ENCODE data around the gene BACH2. TPM values are rescaled to one million over a fixed set of nuclear protein-coding genes. Genes with fewer than 3 reads are reported as not detected.

The BACH2 gene
- total RNA-seq, 1 donor from 2014 or later = 2.1 TPM

DNA sequence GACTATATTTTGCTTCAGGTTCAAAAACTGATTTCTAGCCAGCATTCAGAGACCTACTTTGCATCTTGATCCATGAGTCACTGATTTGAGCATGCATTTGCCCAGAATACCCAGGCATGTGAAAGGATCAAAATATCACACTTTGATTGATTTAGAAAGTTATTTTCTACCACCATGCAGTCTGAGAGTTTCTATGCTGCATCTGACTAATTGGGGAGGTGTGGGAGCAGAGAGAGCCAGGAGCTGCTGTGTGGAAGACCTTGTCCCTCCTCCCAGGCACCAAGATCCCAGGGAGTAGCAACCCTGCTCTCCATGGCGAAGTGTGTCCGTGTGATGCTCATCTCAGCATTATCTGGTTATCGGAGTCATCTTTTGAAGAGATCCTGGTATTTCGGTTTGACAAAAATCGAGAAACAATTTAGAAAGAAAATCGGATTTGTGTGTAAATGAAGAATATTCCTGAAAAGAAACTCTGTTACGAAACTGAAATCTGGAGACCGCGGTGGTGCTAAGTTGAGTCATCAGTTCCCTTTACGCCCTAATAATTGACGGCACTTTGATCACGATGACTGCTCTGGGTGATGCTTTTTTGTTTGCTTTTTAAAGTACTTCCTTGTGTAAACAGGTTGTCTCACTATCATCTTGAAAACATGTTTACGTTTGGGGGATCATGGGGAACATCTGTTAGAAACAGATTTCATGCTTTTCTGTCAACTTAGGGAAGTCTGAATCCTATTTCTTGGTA, 193.4 kb downstream of the BACH2 start:
- Histone ChIP-seq H3K27me3 (ENCODE audit: control insufficient read depth, insufficient read depth, low read length) (no peaks in the 10 kb centered on the region), H3K36me3 (ENCODE audit: control insufficient read depth, insufficient read depth, low read length) (no peaks in the 10 kb centered on the region), H3K4me3 (ENCODE audit: low read depth, low read length) (no peak overlapping the region)
- FAIRE-seq (peak; percentile 32), DNase-seq (ENCODE audit: low read depth) (peak; percentile 90)
- TF ChIP-seq, protein P1, sequence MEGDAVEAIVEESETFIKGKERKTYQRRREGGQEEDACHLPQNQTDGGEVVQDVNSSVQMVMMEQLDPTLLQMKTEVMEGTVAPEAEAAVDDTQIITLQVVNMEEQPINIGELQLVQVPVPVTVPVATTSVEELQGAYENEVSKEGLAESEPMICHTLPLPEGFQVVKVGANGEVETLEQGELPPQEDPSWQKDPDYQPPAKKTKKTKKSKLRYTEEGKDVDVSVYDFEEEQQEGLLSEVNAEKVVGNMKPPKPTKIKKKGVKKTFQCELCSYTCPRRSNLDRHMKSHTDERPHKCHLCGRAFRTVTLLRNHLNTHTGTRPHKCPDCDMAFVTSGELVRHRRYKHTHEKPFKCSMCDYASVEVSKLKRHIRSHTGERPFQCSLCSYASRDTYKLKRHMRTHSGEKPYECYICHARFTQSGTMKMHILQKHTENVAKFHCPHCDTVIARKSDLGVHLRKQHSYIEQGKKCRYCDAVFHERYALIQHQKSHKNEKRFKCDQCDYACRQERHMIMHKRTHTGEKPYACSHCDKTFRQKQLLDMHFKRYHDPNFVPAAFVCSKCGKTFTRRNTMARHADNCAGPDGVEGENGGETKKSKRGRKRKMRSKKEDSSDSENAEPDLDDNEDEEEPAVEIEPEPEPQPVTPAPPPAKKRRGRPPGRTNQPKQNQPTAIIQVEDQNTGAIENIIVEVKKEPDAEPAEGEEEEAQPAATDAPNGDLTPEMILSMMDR (IDR thresholded peaks at IDR 0.05; ENCODE audit: insufficient read depth, low read length, severe bottlenecking) = no peak

DNA sequence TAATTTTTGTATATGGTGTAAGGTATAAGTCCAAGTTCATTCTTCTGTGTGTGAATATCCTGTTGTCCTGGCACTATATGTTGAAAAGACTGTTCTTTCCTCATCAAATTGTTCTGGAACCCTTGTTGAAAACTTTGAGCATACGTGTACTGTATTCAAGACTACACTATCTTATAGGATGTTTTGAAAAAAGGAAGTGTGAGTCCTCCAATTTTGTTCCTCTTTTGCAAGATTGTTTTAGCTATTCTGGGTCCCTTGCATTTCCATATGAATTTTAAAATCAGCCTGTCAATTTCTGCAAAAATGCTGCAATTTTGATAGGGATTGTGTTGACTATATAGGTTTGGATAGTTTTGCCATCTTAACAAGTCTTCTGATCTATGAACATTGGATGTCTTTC, 195.2 kb downstream of the BACH2 start:
- Histone ChIP-seq H3K36me3 (ENCODE audit: control insufficient read depth, insufficient read depth, low read length) (no peaks in the 10 kb centered on the region), H3K27me3 (ENCODE audit: control insufficient read depth, insufficient read depth, low read length) (no peaks in the 10 kb centered on the region), H3K4me3 (ENCODE audit: low read depth, low read length) (no peak overlapping the region)
- FAIRE-seq (no peak), DNase-seq (ENCODE audit: low read depth) (no peak)
- TF ChIP-seq, protein P1 (IDR thresholded peaks at IDR 0.05; ENCODE audit: insufficient read depth, low read length, severe bottlenecking) = no peak

DNA sequence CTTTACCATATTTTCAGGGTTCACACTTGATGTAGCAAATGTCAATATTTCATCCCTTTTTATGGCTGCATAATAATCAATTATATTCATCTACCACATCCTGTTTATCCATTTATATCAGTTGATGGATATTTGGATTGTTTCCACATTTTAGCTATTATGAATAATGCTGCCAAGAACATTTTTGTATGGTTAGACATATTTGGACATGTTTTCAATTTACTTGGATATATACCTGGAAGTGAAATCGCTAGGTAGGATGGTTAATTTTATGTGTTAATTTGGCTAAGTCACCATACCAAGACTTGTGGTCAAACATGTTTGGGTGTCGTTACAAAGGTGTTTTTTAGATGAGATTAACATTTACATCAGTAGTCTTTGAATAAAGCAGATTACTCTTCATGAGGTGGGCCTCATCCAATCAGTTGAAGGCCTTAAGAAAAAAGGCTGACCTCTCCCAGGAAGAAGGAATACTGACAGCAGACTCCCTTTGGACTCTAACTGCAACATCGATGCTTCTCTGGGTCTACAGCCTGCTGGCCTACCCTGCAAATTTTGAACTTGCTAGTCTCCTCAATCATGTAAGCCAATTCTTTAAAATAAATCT, 196.5 kb downstream of the BACH2 start:
- TF ChIP-seq, protein P1 (IDR thresholded peaks at IDR 0.05; ENCODE audit: insufficient read depth, low read length, severe bottlenecking) = no peak
- Histone ChIP-seq H3K4me3 (ENCODE audit: low read depth, low read length) (no peak overlapping the region), H3K27me3 (ENCODE audit: control insufficient read depth, insufficient read depth, low read length) (no peaks in the 10 kb centered on the region), H3K36me3 (ENCODE audit: control insufficient read depth, insufficient read depth, low read length) (no peaks in the 10 kb centered on the region)
- peak; percentile 83 for DNase-seq (ENCODE audit: low read depth)
- no peak for FAIRE-seq

DNA sequence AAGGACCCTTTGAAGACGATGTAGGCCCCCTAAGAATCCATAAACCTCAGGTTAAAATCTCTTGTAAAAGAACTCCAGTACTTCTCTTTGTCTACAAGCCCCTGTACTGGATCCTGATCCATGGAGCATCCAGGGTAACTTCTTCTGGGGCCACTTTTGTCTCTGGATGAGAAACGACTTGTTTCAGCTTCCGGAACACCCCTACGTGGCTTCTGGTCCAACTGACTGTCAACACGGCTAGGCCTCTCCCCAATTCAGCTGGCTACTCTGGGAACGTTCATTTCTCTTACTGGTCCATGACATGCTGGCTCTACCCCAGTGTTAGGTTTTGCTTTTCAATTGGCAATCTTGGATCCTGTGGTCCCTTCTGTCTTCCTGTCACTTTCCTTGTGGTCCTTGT, 198.0 kb downstream of the BACH2 start:
- no peak for FAIRE-seq

DNA sequence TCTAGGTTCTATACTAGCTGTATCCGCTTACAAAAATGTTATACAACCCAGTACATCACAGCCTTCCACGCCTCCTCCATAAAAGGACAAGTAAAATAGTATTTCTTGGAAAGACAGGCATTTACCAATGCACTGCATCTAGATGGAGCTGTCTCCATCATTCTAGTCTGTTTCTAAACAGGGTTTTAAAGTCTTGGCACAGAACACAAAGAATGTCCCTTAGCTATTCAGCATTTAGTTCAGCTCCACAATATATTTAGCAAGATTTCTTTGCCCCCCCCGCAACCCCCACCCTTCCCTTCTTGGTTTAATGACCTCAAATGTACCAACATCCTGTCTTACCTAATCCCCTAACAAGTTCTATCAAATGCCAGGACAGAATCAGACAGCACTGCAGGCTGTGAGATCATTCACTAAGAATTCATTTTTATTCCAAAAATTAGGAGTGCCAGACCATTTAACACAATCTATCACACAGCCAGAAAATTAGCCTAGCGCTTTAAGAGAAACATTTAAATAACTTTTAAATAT, 198.6 kb downstream of the BACH2 start:
- DNase-seq (ENCODE audit: low read depth) (peak; percentile 95), FAIRE-seq (peak; percentile 72)
- Histone ChIP-seq H3K27me3 (ENCODE audit: control insufficient read depth, insufficient read depth, low read length) (no peaks in the 10 kb centered on the region), H3K4me3 (ENCODE audit: low read depth, low read length) (no peak overlapping the region), H3K36me3 (ENCODE audit: control insufficient read depth, insufficient read depth, low read length) (no peaks in the 10 kb centered on the region)
- TF ChIP-seq, protein P1 (IDR thresholded peaks at IDR 0.05; ENCODE audit: insufficient read depth, low read length, severe bottlenecking) = peak; percentile 37

More for the DNA sequence above, 198.0 kb downstream of the BACH2 start:
- no peak overlapping the region for H3K4me3 ChIP-seq (ENCODE audit: low read depth, low read length)
- no peaks in the 10 kb centered on the region for H3K27me3 ChIP-seq (ENCODE audit: control insufficient read depth, insufficient read depth, low read length)
- peak; percentile 48 for DNase-seq (ENCODE audit: low read depth)
- TF ChIP-seq, protein P1 (IDR thresholded peaks at IDR 0.05; ENCODE audit: insufficient read depth, low read length, severe bottlenecking) = no peak
- H3K36me3 ChIP-seq (ENCODE audit: control insufficient read depth, insufficient read depth, low read length) = no peaks in the 10 kb centered on the region

Measured in bronchial epithelial cell (primary cell).